GM12878 (cell line): ENCODE results near the gene ADCY1. TPM values are rescaled to one million over a fixed set of nuclear protein-coding genes. Genes with fewer than 3 reads are reported as not detected.

Experiments used
- ATAC-seq: fragments of 200-7000 bp; cut with Tn5 transposase; 3 replicates; pipeline ENCODE4 v1.9.1; 2020; ENCODE audit warnings: mild to moderate bottlenecking, moderate library complexity
- BruUV-seq: library from RNA; stranded (reverse); fragments of 400-500 nt; replicated peaks from 2 replicates; lab custom pipeline; 2021; lab: Mats Ljungman, UMichigan
- CTCF ChIA-PET: fragments of 300-600 bp; sonication (Branson Sonifier 250); formaldehyde crosslinking; extraction: SDS; loops from one replicate; lab custom pipeline; 2021; ENCODE audit warnings: inconsistent platforms; lab: Yijun Ruan, JAX
- POLR2A ChIA-PET: fragments of 350-600 bp; formaldehyde crosslinking; extraction: SDS; loops from one replicate; lab custom pipeline; 2021; ENCODE audit warnings: inconsistent platforms; lab: Charles Lee
- RAD21 ChIA-PET: fragments of 300-600 bp; sonication (Branson Sonifier 250); formaldehyde crosslinking; loops from one replicate; lab custom pipeline; 2023; ENCODE audit warnings: antibody characterized with exemption; ENCODE audit not compliant: unreplicated experiment; lab: Charles Lee
- SMC1A ChIA-PET: fragments of 300-600 bp; sonication (Branson Sonifier 250); formaldehyde crosslinking; loops from one replicate; lab custom pipeline; 2023; ENCODE audit not compliant: unreplicated experiment, uncharacterized antibody; lab: Charles Lee
- DNase-seq: peaks from one replicate; pipeline ENCODE4 v3.0.0-alpha.2; 2011; ENCODE audit warnings: low read depth, low spot score
- FAIRE-seq: peaks from 3 replicates; lab custom pipeline; 2011; peaks lifted over from hg19 to GRCh38; lab: Jason Lieb, UNC
- H2AFZ ChIP-seq: 2 replicates; pipeline ENCODE4 v1.6.0; 2011; ENCODE audit warnings: low read depth, low read length, control low read depth; ENCODE audit not compliant: control insufficient read depth
- H3K27ac ChIP-seq: 2 replicates; pipeline ENCODE4 v1.5.1; 2011; ENCODE audit warnings: control low read depth; ENCODE audit not compliant: control insufficient read depth, insufficient read depth
- H3K27me3 ChIP-seq, 2 experiments: replicated peaks in 1 of 2; 2 replicates each; pipeline versions ENCODE4 v1.6.0 to v1.6.1; 2011; ENCODE audit warnings: low read length in 1 of 2; ENCODE audit not compliant: control insufficient read depth in 2 of 2, insufficient read depth in 2 of 2
- H3K36me3 ChIP-seq, 2 experiments: 2 replicates each; pipeline ENCODE4 v1.5.1; 2011; ENCODE audit warnings: low read length in 1 of 2; ENCODE audit not compliant: control insufficient read depth in 2 of 2, insufficient read depth in 2 of 2
- H3K4me1 ChIP-seq: 2 replicates; pipeline ENCODE4 v1.6.1; 2011; ENCODE audit warnings: mild to moderate bottlenecking, low read length, moderate library complexity, mixed read lengths; ENCODE audit not compliant: control insufficient read depth, insufficient read depth
- H3K4me2 ChIP-seq: 2 replicates; pipeline ENCODE4 v1.6.0; 2011; ENCODE audit warnings: control low read depth; ENCODE audit not compliant: control insufficient read depth, insufficient read depth
- H3K4me3 ChIP-seq: fragments of 200-600 bp; sonication (generic); 2 replicates; pipeline ENCODE4 v1.5.1; 2016
- H3K79me2 ChIP-seq: 2 replicates; pipeline ENCODE4 v1.6.0; 2011; ENCODE audit warnings: low read length; ENCODE audit not compliant: control insufficient read depth, insufficient read depth
- H3K9ac ChIP-seq: 2 replicates; pipeline ENCODE4 v1.8.0; 2011; ENCODE audit warnings: low read length, control low read depth, mixed read lengths; ENCODE audit not compliant: control insufficient read depth, insufficient read depth
- H3K9me3 ChIP-seq: replicated peaks from 3 replicates; pipeline ENCODE4 v1.5.1; 2011; ENCODE audit warnings: mild to moderate bottlenecking, low read length; ENCODE audit not compliant: control insufficient read depth, insufficient read depth
- H4K20me1 ChIP-seq: 2 replicates; pipeline ENCODE4 v1.6.0; 2011; ENCODE audit not compliant: control insufficient read depth, insufficient read depth
- CREM ChIP-seq: IDR thresholded peaks from 2 replicates; pipeline ENCODE4 v1.6.1; 2014; ENCODE audit warnings: antibody characterized with exemption, low read depth
- CTCF ChIP-seq, 3 experiments: IDR thresholded peaks in 2 of 3; conservative IDR thresholded peaks in 1 of 3; 2 replicates each; pipeline ENCODE4 v1.5.1; 2011; ENCODE audit warnings: low read depth in 3 of 3, low read length in 3 of 3, mild to moderate bottlenecking in 3 of 3, control low read depth in 2 of 3, moderate library complexity in 2 of 3, inconsistent platforms in 1 of 3, mixed read lengths in 1 of 3; ENCODE audit not compliant: control insufficient read depth in 2 of 3, insufficient read depth in 1 of 3; ENCODE audit errors: extremely low read depth in 1 of 3
- DPF2 ChIP-seq: fragments of 450-650 bp; IDR thresholded peaks from 2 replicates; pipeline ENCODE4 v1.6.1; 2017; ENCODE audit warnings: mild to moderate bottlenecking
- GABPA ChIP-seq: IDR thresholded peaks from 2 replicates; pipeline ENCODE4 v1.6.1; 2014; ENCODE audit warnings: antibody characterized with exemption, low read depth, mild to moderate bottlenecking, inconsistent platforms
- GATAD2B ChIP-seq: fragments of 450-650 bp; conservative IDR thresholded peaks from 2 replicates; pipeline ENCODE4 v1.6.1; 2017; ENCODE audit warnings: low read depth, mild to moderate bottlenecking, moderate library complexity
- HSF1 ChIP-seq: fragments of 150-350 bp; IDR thresholded peaks from 2 replicates; pipeline ENCODE4 v1.6.1; 2014; ENCODE audit warnings: mild to moderate bottlenecking, low read depth, low read length
- IRF4 ChIP-seq: IDR thresholded peaks from 2 replicates; pipeline ENCODE4 v1.6.1; 2011; ENCODE audit warnings: low read depth, low read length
- KAT2A ChIP-seq: conservative IDR thresholded peaks from 2 replicates; pipeline ENCODE4 v1.6.1; 2011; ENCODE audit warnings: low read depth, low read length; ENCODE audit not compliant: control insufficient read depth
- NBN ChIP-seq: fragments of 450-650 bp; IDR thresholded peaks from 2 replicates; pipeline ENCODE4 v1.6.1; 2016
- NFYA ChIP-seq: IDR thresholded peaks from 2 replicates; pipeline ENCODE4 v1.6.1; 2011; ENCODE audit warnings: low read depth, mild to moderate bottlenecking, low read length, improper control_type of control experiment, borderline replicate concordance
- PAX5 ChIP-seq: IDR thresholded peaks from 2 replicates; pipeline ENCODE4 v1.6.1; 2011; ENCODE audit warnings: low read depth, low read length, borderline replicate concordance
- RELB ChIP-seq: fragments of 450-650 bp; IDR thresholded peaks from 2 replicates; pipeline ENCODE4 v1.6.1; 2017; ENCODE audit warnings: low read depth, mild to moderate bottlenecking, moderate library complexity
- RUNX3 ChIP-seq: IDR thresholded peaks from 2 replicates; pipeline ENCODE4 v1.6.1; 2012; ENCODE audit warnings: low read length, inconsistent platforms
- SUPT20H ChIP-seq: IDR thresholded peaks from 2 replicates; pipeline ENCODE4 v1.6.1; 2011; ENCODE audit warnings: low read depth, mild to moderate bottlenecking, low read length, moderate library complexity, borderline replicate concordance; ENCODE audit not compliant: control insufficient read depth
- USF2 ChIP-seq: IDR thresholded peaks from 2 replicates; pipeline ENCODE4 v1.6.1; 2011; ENCODE audit warnings: low read depth, low read length, improper control_type of control experiment, borderline replicate concordance
- YBX1 ChIP-seq: fragments of 450-650 bp; IDR thresholded peaks from 2 replicates; pipeline ENCODE4 v1.6.1; 2016; ENCODE audit warnings: antibody characterized with exemption
- ZNF384 ChIP-seq: IDR thresholded peaks from 2 replicates; pipeline ENCODE4 v1.6.1; 2012; ENCODE audit warnings: low read depth, mild to moderate bottlenecking, low read length, improper control_type of control experiment, borderline replicate concordance
- ZSCAN29 ChIP-seq: fragments of 450-650 bp; IDR thresholded peaks from 2 replicates; pipeline ENCODE4 v1.6.1; 2017; ENCODE audit warnings: mild to moderate bottlenecking, moderate library complexity
- WGBS: methylation state at CpG from one replicate; pipeline ENCODE4 v1.1.6; 2016; ENCODE audit warnings: low lambda C conversion rate; ENCODE audit not compliant: insufficient replicate concordance, insufficient coverage; ENCODE audit errors: missing lambda C conversion rate; 5-methylcytosine and 5-hydroxymethylcytosine counted together
- in situ Hi-C: fragments of 300-500 bp; cut with MboI; formaldehyde crosslinking; loops from 9 replicates; pipeline ENCODE4 v1.14.3; 2018; ENCODE audit warnings: mixed read lengths
- intact Hi-C: fragments of 100-400 bp; cut with micrococcal nuclease; formaldehyde crosslinking; loops from one replicate; pipeline ENCODE4 v1.14.2; 2022; ENCODE audit not compliant: unreplicated experiment
- polyA plus RNA-seq, 11 experiments: library from polyadenylated mRNA; depleted of rRNA in 4 of 11; unstranded in 6 of 11; stranded (reverse) in 5 of 11; fragments of >200 nt; fragmentation: Nextera tagmentation in 4 of 11; fragmentation: Illumina TruSeq in 1 of 11; extraction: Ambion mirVana in 4 of 11; extraction: Trizol in 1 of 11; gene quantifications; 1 replicate in 1 of 11; 2 replicates in 10 of 11; pipeline versions ENCODE4 v1.2.1 to v1.2.3, GENCODE V29; 2011 to 2016; ENCODE audit warnings: inconsistent platforms in 2 of 11, missing spikeins in 2 of 11, low read depth in 1 of 11
- total RNA-seq, 4 experiments: library from RNA; depleted of rRNA in 3 of 4; stranded (reverse); fragments of >200 nt in 3 of 4; fragmentation: Illumina TruSeq in 1 of 4; extraction: Trizol in 1 of 4; gene quantifications; 2 replicates each; pipeline versions ENCODE4 v1.2.1 to v1.2.3, GENCODE V29; 2013 to 2021

Gene ADCY1
- total and polyA plus RNA-seq, 10 of the 15 experiments (the other 5 are each of a cell fraction or from before 2014, with no cell fraction given) = 0.13 to 1.4 (median 0.45) TPM; not detected in 1

- TF ChIP-seq PAX5 (no peak), KAT2A (no peak)
- TF ChIP-seq, all 136 proteins: peak for 0
These were observed 129.9 kb downstream of the ADCY1 start (continued) for GRCh38 chr7:45703911-45704682.

- no peaks in the 10 kb centered on the region; a peak in 2 of 4 replicates for H3K27me3 ChIP-seq
- no peaks in the 10 kb centered on the region for H3K36me3 ChIP-seq
- no peak overlapping the region for H3K27ac ChIP-seq
- H3K4me1 ChIP-seq = no peaks in the 10 kb centered on the region
- intact Hi-C loops (no loop called here), in situ Hi-C loops (no loop called here)
- no peak overlapping the region for H3K4me2 ChIP-seq
- no peaks in the 10 kb centered on the region for H4K20me1 ChIP-seq
- CTCF ChIA-PET = no interaction called here
- WGBS = 45% methylated on average over 3 of the region's 3 CpGs
- SMC1A ChIA-PET = no interaction called here
- no peak overlapping the region for H2AFZ ChIP-seq
- RAD21 ChIA-PET = no interaction called here
- no peak overlapping the region for H3K9ac ChIP-seq
- H3K4me3 ChIP-seq = no peak overlapping the region
- no peak for FAIRE-seq
- POLR2A ChIA-PET = no interaction called here
- no peaks in the 10 kb centered on the region for H3K9me3 ChIP-seq
- no peak for ATAC-seq
- BruUV-seq = no TSS peak
- no peak for DNase-seq
- H3K79me2 ChIP-seq = no peaks in the 10 kb centered on the region
- no peak for TF ChIP-seq GATAD2B
- no peak for TF ChIP-seq SUPT20H
- no peak for TF ChIP-seq ZNF384
- no peak for TF ChIP-seq IRF4
- TF ChIP-seq GABPA = no peak
- no peak for TF ChIP-seq RELB
- TF ChIP-seq RUNX3 = no peak
- no peak for TF ChIP-seq DPF2
- TF ChIP-seq ZSCAN29 = no peak
- TF ChIP-seq HSF1 = no peak
- TF ChIP-seq NFYA = no peak
- TF ChIP-seq PAX5 = no peak
- no peak for TF ChIP-seq CREM
- no peak for TF ChIP-seq YBX1
- no peak for TF ChIP-seq USF2
- TF ChIP-seq CTCF (IDR thresholded peaks at IDR 0.05 in 2 of 3, conservative IDR thresholded peaks at IDR 0.05 in 1 of 3; ENCODE audit: control insufficient read depth in 2 of 3, extremely low read depth in 1 of 3, insufficient read depth in 1 of 3, low read depth in 3 of 3, low read length in 3 of 3) = no peak
- no peak for TF ChIP-seq NBN
These were observed 130.5 kb downstream of the ADCY1 start for GRCh38 chr7:45704683-45705016.
